Activated naive CD8-positive, alpha-beta T cell treated with anti-CD3 and anti-CD28 coated beads, Interleukin-2, amount 50 U/mL, for 24 hours (primary cell): ENCODE data around the gene MKKS.

Source experiments
- ATAC-seq: fragments of 150-1000 bp; cut with Tn5 transposase; one replicate; pipeline ENCODE4 v1.10.0; 2021
- DNase-seq: peaks from one replicate; pipeline ENCODE4 v3.0.0; 2021
- H3K27ac Mint-ChIP-seq: one replicate; pipeline ENCODE4 v1.8.0; 2021; ENCODE audit warnings: mild to moderate bottlenecking, mixed read lengths
- H3K27me3 Mint-ChIP-seq: one replicate; pipeline ENCODE4 v1.8.0; 2021; ENCODE audit warnings: mixed read lengths
- H3K36me3 Mint-ChIP-seq: one replicate; pipeline ENCODE4 v1.8.0; 2021; ENCODE audit warnings: low read depth, mixed read lengths
- H3K4me1 Mint-ChIP-seq: one replicate; pipeline ENCODE4 v1.8.0; 2021; ENCODE audit warnings: mixed read lengths
- H3K4me3 Mint-ChIP-seq: one replicate; pipeline ENCODE4 v1.8.0; 2021; ENCODE audit warnings: mild to moderate bottlenecking, moderate library complexity, mixed read lengths
- H3K9me3 Mint-ChIP-seq: one replicate; pipeline ENCODE4 v1.8.0; 2021; ENCODE audit warnings: mixed read lengths

The MKKS gene

DNA sequence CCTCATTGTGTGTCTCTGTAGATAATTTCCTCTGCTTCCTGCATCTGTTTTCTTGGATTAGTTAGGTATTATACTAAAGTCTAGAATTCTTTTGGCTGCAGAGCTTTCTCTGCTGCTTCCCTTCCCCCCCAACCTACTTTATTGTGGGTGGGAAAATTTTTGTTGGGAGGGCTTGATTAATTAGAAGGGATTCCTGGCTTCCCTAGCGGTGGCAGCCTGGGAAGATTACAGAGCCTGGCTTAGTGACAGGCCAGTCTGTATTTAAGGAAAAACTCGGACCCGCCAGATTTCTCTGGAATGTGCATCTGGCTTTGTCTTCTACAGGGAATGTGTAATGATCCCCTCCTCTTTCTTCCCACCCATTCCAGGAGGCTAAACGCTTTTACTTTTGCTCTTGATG is 32.3 kb upstream of the MKKS start:
- Mint-ChIP-seq H3K27me3 (no peaks in the 10 kb centered on the region), H3K4me3 (no peak overlapping the region), H3K9me3 (no peaks in the 10 kb centered on the region), H3K4me1 (peaks cover 17% of the 10 kb centered on the region), H3K27ac (no peak overlapping the region), H3K36me3 (peaks cover 14% of the 10 kb centered on the region)
- DNase-seq (no peak), ATAC-seq (no peak)

DNA sequence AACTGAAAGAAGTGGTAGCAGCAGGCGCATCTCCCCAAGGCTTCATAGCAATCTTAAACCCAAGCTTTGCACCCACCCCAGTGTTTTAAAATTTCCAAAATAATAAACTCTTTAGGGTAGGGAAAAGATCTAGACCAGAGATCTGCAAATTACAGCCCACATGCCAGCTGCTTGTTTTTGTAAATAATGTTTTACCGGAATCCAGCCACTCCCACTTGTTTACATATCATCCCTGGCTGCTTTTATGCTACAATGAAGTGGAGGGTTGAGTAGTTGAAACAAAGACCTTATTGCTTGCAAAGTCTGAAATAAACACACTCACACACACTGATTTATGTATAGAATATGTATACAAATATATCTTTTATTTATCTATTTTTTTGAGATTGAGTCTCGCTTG is 31.1 kb upstream of the MKKS start:
- peaks cover 18% of the 10 kb centered on the region for H3K36me3 Mint-ChIP-seq

DNA sequence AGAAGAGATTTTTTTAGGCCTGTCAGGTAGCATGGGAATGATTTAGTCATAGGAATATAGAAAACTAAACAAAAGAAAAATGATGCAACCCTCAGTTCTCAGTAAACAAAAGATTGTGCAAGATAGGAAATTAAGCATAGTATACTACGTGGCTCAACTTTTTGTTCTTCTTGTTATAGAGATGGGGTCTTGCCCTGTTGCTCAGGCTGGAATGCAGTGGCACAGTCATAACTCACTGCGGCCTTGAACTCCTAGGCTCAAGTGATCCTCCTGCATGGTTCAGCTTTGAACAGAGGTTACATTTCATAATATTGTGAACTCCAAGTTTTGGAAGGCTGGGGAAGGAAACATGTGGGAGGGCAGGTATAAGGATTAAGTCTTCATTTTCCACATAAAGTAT is 29.6 kb upstream of the MKKS start:
- H3K36me3 Mint-ChIP-seq: peaks cover 24% of the 10 kb centered on the region
- peaks cover 12% of the 10 kb centered on the region for H3K4me1 Mint-ChIP-seq
- H3K27ac Mint-ChIP-seq: no peak overlapping the region
- no peaks in the 10 kb centered on the region for H3K27me3 Mint-ChIP-seq
- peaks cover 4% of the 10 kb centered on the region for H3K9me3 Mint-ChIP-seq
- no peak for DNase-seq
- no peak overlapping the region for H3K4me3 Mint-ChIP-seq
- ATAC-seq: no peak

More for the DNA sequence above, 31.1 kb upstream of the MKKS start:
- ATAC-seq: no peak
- no peak overlapping the region for H3K4me3 Mint-ChIP-seq
- peaks cover 17% of the 10 kb centered on the region for H3K4me1 Mint-ChIP-seq
- H3K27ac Mint-ChIP-seq: no peak overlapping the region
- no peaks in the 10 kb centered on the region for H3K27me3 Mint-ChIP-seq
- DNase-seq: no peak
- peaks cover 4% of the 10 kb centered on the region for H3K9me3 Mint-ChIP-seq

DNA sequence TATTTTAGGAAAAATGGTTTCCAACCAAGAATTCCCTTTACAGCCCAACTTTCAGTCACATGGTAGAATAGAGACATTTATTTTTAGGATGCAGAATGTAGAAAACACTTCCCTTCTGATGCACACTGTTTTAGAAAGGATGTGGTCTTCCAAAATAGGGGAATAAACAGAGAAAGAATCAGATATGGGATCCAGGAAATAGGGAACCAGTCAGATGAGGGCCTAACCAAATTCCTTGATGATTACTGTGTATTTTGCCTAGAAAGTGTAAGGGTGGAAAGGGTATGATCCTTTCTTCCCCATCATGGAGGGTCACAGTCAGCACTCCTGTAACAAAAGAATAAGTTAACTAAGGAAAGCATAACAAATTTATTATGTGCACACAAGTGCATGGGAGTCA is 28.5 kb upstream of the MKKS start:
- Mint-ChIP-seq H3K36me3 (peaks cover 32% of the 10 kb centered on the region), H3K4me3 (no peak overlapping the region), H3K9me3 (peaks cover 5% of the 10 kb centered on the region), H3K27ac (no peak overlapping the region), H3K4me1 (peaks cover 5% of the 10 kb centered on the region), H3K27me3 (no peaks in the 10 kb centered on the region)
- ATAC-seq (no peak), DNase-seq (no peak)

DNA sequence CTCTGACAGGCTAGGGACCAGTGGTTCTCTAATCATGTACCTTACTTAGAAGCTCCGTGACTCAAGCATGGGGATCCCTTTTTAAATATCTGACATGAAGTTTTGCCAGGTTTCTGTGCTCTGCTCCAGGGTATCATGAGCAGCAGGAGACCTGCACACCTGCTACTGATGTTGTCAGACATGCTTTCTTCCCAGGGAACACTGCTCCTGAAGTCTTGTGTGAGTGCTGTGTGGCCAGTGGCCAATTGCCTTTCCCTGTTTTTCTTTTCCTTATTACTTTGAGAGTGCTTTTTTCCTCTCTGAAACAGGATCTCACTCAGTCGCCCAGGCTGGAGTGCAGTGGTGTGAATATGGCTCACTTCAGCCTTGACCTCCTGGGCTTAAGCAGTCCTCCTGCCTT is 27.5 kb upstream of the MKKS start:
- peaks cover 37% of the 10 kb centered on the region for H3K36me3 Mint-ChIP-seq
- ATAC-seq: no peak
- H3K27me3 Mint-ChIP-seq: no peaks in the 10 kb centered on the region
- peaks cover 12% of the 10 kb centered on the region for H3K9me3 Mint-ChIP-seq
- no peak overlapping the region for H3K27ac Mint-ChIP-seq
- H3K4me3 Mint-ChIP-seq: no peak overlapping the region
- DNase-seq: no peak
- peaks cover 5% of the 10 kb centered on the region for H3K4me1 Mint-ChIP-seq

DNA sequence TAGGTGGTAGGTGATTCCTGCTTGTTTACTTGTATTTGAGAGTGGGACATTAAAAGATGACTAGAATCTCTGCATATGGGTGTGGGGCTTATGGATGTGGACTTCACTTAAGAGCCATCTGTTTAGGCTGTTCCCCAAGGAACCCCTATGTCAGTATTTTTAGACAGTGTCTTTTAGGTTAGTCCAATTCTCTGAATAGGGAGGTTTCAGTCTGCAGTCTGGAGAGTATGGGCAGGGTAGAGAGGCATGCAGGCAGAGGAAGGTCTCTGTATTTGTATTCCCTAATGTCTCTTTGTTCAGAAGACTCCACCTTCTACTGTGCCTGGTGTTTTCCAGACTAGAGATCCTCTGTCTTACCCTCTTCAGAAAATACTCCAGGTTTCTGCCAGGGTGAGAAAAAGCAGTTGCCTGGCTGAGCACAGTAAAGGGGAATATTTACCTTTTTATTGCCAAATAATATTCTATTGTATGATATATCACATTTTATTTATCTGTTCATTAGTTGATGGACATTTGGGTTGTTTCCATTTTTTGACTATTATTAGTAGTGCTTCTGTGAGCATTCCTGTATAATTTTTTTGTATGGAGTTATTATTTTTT is 20.2 kb upstream of the MKKS start:
- no peak for ATAC-seq
- Mint-ChIP-seq H3K36me3 (peaks cover 23% of the 10 kb centered on the region), H3K27me3 (no peaks in the 10 kb centered on the region), H3K4me1 (peaks cover 15% of the 10 kb centered on the region), H3K27ac (peak overlapping the region; percentile 6), H3K4me3 (no peak overlapping the region), H3K9me3 (peaks cover 8% of the 10 kb centered on the region)
- no peak for DNase-seq

DNA sequence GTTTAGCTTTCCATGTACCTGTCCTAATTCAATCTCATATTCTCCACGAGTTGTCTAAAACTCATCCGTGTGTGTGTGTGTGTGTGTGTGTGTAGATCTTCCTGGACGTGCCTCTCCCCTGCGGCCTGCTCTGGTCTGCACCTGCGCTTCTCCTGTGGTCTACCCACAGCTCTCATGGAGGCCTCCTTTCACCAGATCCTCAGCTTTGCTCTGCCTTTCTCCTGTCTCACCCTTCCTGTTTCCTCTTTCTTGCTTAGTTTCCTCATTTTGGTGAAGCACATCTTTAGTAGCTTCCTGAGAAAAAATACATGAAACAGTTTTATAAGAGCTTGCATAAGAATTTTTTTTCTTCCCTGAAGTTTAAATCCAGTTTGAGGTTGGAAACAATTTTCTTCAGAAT is 19.2 kb upstream of the MKKS start:
- no peaks in the 10 kb centered on the region for H3K27me3 Mint-ChIP-seq
- peaks cover 8% of the 10 kb centered on the region for H3K9me3 Mint-ChIP-seq
- H3K36me3 Mint-ChIP-seq: peaks cover 13% of the 10 kb centered on the region
- peak; percentile 33 for DNase-seq
- peak overlapping the region; percentile 6 for H3K27ac Mint-ChIP-seq
- H3K4me3 Mint-ChIP-seq: peak overlapping the region; percentile 43
- H3K4me1 Mint-ChIP-seq: peaks cover 15% of the 10 kb centered on the region
- ATAC-seq: peak; percentile 75

DNA sequence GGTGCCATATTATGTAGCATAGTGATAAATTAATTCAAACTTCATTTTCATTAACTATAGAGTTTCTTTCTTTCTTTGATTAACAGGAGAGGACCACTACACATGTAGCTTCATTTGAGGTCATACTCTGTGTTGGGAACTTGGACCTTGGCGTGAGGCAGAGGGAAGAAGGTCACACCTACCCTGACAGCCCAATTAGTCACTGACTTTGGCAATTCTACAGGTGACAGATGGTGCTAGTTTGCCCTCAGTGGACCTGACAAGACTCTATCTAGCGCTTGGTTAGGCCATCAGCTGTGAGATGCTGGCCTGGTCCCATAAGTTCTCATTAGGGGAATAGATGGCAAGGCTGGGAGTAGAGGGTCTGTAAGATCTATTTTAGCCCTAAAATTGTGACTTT is 15.2 kb upstream of the MKKS start:
- no peaks in the 10 kb centered on the region for H3K27me3 Mint-ChIP-seq
- DNase-seq (no peak), ATAC-seq (no peak)
- H3K27ac Mint-ChIP-seq: no peak overlapping the region
- H3K4me3 Mint-ChIP-seq: no peak overlapping the region
- H3K4me1 Mint-ChIP-seq: peaks cover 31% of the 10 kb centered on the region
- H3K36me3 Mint-ChIP-seq: peaks cover 2% of the 10 kb centered on the region
- H3K9me3 Mint-ChIP-seq: no peaks in the 10 kb centered on the region

DNA sequence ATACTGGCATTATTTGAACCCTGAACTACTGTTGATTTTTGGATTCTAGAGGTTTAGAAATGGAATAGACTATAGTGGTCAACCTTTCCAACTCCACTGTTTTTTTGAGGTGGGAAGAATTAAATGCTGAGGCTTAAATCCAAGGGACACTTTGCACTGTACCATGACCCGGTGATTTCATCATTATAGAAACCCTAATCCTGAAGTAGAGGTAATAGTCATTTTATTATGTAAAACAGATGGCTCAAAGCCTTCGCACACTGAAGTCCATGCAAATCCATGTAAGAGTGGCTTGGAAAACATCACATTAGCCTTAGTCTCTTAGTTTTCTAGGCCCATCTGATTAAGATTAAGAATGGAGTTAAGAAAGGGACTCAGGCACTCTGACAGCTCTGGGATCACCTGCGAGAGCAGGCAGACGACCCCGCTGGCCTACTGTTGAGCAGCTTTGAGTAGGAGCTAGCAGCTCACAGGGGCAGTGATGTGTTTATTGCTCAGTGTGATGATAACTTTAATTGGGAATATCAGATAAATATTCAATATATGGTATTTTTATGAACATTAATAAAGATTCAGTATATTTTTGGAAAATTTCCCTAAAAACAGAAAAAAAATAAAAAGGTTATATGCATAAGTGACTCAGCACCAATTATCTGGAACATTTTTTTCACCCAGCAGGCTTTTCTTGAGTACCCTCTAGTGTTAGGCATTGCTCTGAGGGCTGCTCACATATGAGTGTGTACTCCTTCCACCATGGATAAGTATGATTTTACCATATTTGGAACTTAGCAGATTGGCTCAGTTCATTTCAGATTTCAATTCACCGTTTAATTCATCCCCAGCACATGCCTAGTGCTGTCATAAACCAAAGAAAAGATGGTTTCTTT is 14.5 kb upstream of the MKKS start:
- no peak overlapping the region for H3K4me3 Mint-ChIP-seq

DNA sequence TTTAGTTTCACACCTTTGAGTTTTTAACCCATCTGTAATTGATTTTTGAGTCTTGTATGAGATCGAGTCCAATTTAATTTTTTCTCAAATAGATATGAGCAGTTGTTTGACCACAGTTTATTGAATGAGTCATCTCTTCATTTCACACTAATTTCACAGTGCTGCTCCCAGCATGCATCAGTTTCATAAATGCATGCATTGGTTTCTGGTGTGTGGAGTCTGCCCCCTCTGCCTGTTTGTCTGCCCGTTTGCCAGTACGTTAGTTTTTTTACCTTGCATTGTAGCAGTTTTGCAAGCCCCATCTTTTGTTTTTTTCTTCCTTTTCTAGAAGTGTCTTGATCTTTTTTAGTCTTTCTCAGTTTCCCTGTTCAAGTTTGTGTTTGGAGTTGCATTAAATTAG is 13.0 kb upstream of the MKKS start:
- H3K4me3 Mint-ChIP-seq: peak overlapping the region; percentile 65
- peaks cover 6% of the 10 kb centered on the region for H3K36me3 Mint-ChIP-seq
- peak overlapping the region; percentile 64 for H3K27ac Mint-ChIP-seq
- peak; percentile 98 for ATAC-seq
- H3K9me3 Mint-ChIP-seq: no peaks in the 10 kb centered on the region
- H3K27me3 Mint-ChIP-seq: no peaks in the 10 kb centered on the region
- peaks cover 21% of the 10 kb centered on the region for H3K4me1 Mint-ChIP-seq
- DNase-seq: peak; percentile 48

More for the DNA sequence above, 14.5 kb upstream of the MKKS start:
- Mint-ChIP-seq H3K27me3 (no peaks in the 10 kb centered on the region), H3K9me3 (no peaks in the 10 kb centered on the region), H3K27ac (no peak overlapping the region), H3K4me1 (peaks cover 29% of the 10 kb centered on the region), H3K36me3 (peaks cover 7% of the 10 kb centered on the region)
- no peak for DNase-seq
- ATAC-seq: no peak

DNA sequence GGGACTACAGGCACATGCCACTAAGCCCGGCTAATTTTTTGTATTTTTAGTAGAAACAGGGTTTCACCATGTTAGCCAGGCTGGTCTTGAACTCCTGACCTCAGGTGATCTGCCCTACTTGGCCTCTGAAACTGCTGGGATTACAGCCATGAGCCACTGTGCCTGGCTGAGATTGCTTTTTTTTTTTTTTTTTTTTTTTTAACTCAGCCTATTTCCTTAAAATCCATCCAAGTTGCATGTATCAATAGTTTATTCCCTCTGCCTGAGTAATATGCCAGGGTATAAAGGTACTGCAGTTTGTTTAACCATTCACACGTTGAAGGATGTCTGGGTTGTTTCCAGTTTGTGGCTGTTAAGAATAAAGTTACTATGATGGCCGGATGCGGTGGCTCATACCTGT is 11.7 kb upstream of the MKKS start:
- no peak for ATAC-seq
- H3K4me1 Mint-ChIP-seq: peaks cover 22% of the 10 kb centered on the region
- no peaks in the 10 kb centered on the region for H3K9me3 Mint-ChIP-seq
- no peak overlapping the region for H3K4me3 Mint-ChIP-seq
- no peak for DNase-seq
- H3K27me3 Mint-ChIP-seq: no peaks in the 10 kb centered on the region
- no peak overlapping the region for H3K27ac Mint-ChIP-seq
- H3K36me3 Mint-ChIP-seq: peaks cover 6% of the 10 kb centered on the region

DNA sequence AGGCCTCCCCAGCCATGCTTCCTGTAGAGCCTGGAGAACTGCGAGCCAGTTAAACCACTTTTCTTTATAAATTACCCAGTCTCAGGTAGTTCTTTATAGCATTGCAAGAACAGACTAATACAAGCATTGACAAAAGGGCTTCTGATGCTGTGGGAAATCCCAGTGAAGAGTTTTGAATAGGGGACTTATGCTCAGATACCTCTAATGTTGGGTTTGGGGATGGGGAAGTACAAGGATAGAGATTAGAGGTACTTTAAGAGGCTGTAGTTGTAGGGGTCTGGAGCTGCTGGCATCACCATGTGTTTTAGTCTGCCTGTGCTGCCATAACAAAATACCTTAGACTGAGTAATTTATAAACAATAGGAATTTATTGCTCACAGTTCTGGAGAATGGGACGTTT is 9.9 kb upstream of the MKKS start:
- Mint-ChIP-seq H3K27ac (no peak overlapping the region), H3K4me3 (no peak overlapping the region)

DNA sequence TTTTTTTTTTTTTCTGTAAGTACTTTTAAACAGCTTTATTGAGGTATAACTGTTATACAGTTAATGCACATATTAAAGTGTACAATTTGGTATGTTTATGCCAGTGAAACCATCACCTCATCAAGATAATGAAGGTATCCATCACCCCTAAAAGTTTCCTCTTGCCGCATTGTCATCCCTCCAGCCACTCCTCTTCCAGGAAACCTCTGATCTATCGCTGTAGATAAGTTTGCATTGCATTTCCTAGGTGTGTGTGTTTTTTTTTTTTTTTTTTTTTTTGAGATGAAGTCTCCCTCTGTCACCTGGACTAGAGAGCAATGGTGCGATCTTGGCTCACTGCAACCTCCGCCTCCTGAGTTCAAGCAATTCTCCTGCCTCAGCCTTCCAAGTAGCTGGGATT is 4.2 kb upstream of the MKKS start:
- ATAC-seq (no peak), DNase-seq (no peak)
- H3K27me3 Mint-ChIP-seq: no peaks in the 10 kb centered on the region
- H3K9me3 Mint-ChIP-seq: no peaks in the 10 kb centered on the region
- H3K27ac Mint-ChIP-seq: no peak overlapping the region
- peaks cover 4% of the 10 kb centered on the region for H3K36me3 Mint-ChIP-seq
- no peak overlapping the region for H3K4me3 Mint-ChIP-seq
- peaks cover 33% of the 10 kb centered on the region for H3K4me1 Mint-ChIP-seq

More for the DNA sequence above, 9.9 kb upstream of the MKKS start:
- ATAC-seq (no peak), DNase-seq (no peak)
- H3K4me1 Mint-ChIP-seq: peaks cover 23% of the 10 kb centered on the region
- peaks cover 6% of the 10 kb centered on the region for H3K36me3 Mint-ChIP-seq
- no peaks in the 10 kb centered on the region for H3K9me3 Mint-ChIP-seq
- no peaks in the 10 kb centered on the region for H3K27me3 Mint-ChIP-seq

DNA sequence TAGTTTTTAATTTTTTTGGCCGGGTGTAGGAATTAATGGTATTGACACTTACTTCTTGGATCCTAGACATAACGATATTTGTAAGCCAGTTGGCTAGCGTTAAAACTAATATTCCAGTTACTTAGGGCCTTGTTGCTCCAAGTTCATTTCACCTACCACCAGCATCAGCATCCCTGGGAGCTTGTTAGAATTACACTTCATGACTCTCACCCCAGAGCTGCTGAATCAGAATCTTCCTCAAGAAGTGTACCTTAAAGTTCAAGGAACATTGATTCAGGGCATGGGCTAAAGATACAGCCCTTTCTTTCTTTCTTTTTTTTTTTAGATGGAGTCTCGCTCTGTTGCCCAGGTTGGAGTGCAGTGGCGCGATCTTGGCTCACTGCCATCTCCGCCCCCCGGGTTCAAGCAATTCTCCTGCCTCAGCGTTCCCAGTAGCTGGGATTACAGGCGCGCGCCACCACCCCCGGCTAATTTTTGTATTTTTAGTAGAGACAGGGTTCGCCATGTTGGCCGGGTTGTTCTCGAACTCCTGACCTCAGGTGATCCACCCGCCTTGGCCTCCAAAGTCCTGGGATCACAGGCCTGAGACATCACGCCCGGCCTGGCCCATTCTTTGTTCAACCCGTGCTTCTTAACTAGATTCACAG is 2.2 kb upstream of the MKKS start:
- Mint-ChIP-seq H3K4me3 (peak overlapping the region; percentile 85), H3K9me3 (no peaks in the 10 kb centered on the region), H3K27ac (no peak overlapping the region), H3K36me3 (peaks cover 4% of the 10 kb centered on the region), H3K4me1 (peaks cover 50% of the 10 kb centered on the region), H3K27me3 (no peaks in the 10 kb centered on the region)
- ATAC-seq (no peak), DNase-seq (no peak)
